Measurements from ENCODE around the gene SUMO3. TPM values are rescaled to one million over a fixed set of nuclear protein-coding genes. Genes with fewer than 3 reads are reported as not detected.

SUMO3 gene
- total and polyA plus RNA-seq, 4 donors, result 35.1 to 51.0 (median 40.6) TPM

DNA sequence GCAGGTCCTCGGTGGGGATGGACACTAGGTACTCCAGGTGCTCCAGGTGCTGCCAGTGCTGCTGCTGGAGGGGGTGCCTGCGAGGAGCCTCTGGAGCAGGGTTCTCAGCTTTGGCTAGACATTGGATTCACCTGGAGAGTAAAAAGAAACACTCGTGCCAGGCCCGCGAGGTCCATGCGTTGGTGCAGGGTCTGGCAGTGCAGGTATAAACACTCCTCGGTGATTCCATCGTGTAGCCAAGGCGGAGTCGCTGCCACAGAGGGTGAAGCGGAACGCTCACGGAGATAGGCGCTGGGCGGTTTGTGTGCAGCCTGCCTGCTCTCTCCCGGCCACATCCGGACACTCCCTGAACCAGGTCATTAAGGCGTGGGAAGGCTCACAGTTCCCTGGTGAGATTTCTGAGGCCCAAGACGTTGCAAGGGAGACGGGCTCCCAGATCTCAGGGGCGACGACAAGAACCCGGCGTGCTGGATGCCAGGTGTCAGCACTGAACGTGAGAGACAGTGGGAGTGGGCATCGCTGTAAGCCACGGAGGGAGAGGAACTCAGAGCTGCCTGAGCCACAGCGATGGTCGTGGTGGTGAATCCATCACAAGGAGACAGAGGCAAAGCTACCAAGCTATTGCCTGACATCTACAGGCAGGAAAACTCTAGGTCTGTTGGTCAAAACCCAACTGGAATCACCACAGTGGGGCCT is 17.2 kb upstream of the SUMO3 start:
- TF ChIP-seq GABPA (IDR thresholded peaks at IDR 0.05 in 1 of 2, conservative IDR thresholded peaks at IDR 0.05 in 1 of 2) (no peak), FOXA2 (IDR thresholded peaks at IDR 0.05) (no peak), SP1 (IDR thresholded peaks at IDR 0.05) (no peak), TAF1 (conservative IDR thresholded peaks at IDR 0.05) (no peak), YY1 (IDR thresholded peaks at IDR 0.05) (no peak), JUND (IDR thresholded peaks at IDR 0.05) (no peak), FOXA1 (IDR thresholded peaks at IDR 0.05) (no peak), RXRA (IDR thresholded peaks at IDR 0.05) (no peak), HNF4A (conservative IDR thresholded peaks at IDR 0.05) (no peak), NR2F2 (IDR thresholded peaks at IDR 0.05) (no peak), EGR1 (IDR thresholded peaks at IDR 0.05; ENCODE audit: low read depth in 2 of 2) (no peak)
- TF ChIP-seq, protein P1, sequence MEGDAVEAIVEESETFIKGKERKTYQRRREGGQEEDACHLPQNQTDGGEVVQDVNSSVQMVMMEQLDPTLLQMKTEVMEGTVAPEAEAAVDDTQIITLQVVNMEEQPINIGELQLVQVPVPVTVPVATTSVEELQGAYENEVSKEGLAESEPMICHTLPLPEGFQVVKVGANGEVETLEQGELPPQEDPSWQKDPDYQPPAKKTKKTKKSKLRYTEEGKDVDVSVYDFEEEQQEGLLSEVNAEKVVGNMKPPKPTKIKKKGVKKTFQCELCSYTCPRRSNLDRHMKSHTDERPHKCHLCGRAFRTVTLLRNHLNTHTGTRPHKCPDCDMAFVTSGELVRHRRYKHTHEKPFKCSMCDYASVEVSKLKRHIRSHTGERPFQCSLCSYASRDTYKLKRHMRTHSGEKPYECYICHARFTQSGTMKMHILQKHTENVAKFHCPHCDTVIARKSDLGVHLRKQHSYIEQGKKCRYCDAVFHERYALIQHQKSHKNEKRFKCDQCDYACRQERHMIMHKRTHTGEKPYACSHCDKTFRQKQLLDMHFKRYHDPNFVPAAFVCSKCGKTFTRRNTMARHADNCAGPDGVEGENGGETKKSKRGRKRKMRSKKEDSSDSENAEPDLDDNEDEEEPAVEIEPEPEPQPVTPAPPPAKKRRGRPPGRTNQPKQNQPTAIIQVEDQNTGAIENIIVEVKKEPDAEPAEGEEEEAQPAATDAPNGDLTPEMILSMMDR (IDR thresholded peaks at IDR 0.05; ENCODE audit: low read depth, low read length, missing input control), result no peak
- TF ChIP-seq, protein P2, sequence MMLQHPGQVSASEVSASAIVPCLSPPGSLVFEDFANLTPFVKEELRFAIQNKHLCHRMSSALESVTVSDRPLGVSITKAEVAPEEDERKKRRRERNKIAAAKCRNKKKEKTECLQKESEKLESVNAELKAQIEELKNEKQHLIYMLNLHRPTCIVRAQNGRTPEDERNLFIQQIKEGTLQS (IDR thresholded peaks at IDR 0.05), result no peak
- TF ChIP-seq, protein P3, sequence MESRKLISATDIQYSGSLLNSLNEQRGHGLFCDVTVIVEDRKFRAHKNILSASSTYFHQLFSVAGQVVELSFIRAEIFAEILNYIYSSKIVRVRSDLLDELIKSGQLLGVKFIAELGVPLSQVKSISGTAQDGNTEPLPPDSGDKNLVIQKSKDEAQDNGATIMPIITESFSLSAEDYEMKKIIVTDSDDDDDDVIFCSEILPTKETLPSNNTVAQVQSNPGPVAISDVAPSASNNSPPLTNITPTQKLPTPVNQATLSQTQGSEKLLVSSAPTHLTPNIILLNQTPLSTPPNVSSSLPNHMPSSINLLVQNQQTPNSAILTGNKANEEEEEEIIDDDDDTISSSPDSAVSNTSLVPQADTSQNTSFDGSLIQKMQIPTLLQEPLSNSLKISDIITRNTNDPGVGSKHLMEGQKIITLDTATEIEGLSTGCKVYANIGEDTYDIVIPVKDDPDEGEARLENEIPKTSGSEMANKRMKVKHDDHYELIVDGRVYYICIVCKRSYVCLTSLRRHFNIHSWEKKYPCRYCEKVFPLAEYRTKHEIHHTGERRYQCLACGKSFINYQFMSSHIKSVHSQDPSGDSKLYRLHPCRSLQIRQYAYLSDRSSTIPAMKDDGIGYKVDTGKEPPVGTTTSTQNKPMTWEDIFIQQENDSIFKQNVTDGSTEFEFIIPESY (IDR thresholded peaks at IDR 0.05), result no peak
- TF ChIP-seq, protein P4, sequence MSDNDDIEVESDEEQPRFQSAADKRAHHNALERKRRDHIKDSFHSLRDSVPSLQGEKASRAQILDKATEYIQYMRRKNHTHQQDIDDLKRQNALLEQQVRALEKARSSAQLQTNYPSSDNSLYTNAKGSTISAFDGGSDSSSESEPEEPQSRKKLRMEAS (IDR thresholded peaks at IDR 0.05), result no peak
- TF ChIP-seq, protein P5, sequence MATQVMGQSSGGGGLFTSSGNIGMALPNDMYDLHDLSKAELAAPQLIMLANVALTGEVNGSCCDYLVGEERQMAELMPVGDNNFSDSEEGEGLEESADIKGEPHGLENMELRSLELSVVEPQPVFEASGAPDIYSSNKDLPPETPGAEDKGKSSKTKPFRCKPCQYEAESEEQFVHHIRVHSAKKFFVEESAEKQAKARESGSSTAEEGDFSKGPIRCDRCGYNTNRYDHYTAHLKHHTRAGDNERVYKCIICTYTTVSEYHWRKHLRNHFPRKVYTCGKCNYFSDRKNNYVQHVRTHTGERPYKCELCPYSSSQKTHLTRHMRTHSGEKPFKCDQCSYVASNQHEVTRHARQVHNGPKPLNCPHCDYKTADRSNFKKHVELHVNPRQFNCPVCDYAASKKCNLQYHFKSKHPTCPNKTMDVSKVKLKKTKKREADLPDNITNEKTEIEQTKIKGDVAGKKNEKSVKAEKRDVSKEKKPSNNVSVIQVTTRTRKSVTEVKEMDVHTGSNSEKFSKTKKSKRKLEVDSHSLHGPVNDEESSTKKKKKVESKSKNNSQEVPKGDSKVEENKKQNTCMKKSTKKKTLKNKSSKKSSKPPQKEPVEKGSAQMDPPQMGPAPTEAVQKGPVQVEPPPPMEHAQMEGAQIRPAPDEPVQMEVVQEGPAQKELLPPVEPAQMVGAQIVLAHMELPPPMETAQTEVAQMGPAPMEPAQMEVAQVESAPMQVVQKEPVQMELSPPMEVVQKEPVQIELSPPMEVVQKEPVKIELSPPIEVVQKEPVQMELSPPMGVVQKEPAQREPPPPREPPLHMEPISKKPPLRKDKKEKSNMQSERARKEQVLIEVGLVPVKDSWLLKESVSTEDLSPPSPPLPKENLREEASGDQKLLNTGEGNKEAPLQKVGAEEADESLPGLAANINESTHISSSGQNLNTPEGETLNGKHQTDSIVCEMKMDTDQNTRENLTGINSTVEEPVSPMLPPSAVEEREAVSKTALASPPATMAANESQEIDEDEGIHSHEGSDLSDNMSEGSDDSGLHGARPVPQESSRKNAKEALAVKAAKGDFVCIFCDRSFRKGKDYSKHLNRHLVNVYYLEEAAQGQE (IDR thresholded peaks at IDR 0.05), result no peak
- Histone ChIP-seq H3K4me3 (ENCODE audit: low read depth in 1 of 3, low read length in 3 of 3) (no peak overlapping the region), H3K27ac (ENCODE audit: low read depth in 1 of 2, low read length in 2 of 2) (no peak overlapping the region), H3K9ac (ENCODE audit: low read depth in 1 of 2, low read length in 2 of 2) (no peak overlapping the region), H3K9me3 (ENCODE audit: control insufficient read depth in 4 of 4, low read length in 3 of 4) (no peaks in the 10 kb centered on the region), H3K36me3 (ENCODE audit: control insufficient read depth in 4 of 4, insufficient read depth in 3 of 4, low read depth in 1 of 4, low read length in 3 of 4) (no peaks in the 10 kb centered on the region), H3K27me3 (ENCODE audit: control insufficient read depth in 4 of 4, insufficient read depth in 4 of 4, low read length in 3 of 4) (no peaks in the 10 kb centered on the region), H3K4me1 (ENCODE audit: control insufficient read depth in 4 of 4, insufficient read depth in 4 of 4, low read length in 3 of 4) (no peaks in the 10 kb centered on the region)
- WGBS, result 83% methylated on average over 29 of the region's 29 CpGs
- DNase-seq (ENCODE audit: low spot score), result no peak
